Anterior cingulate cortex (tissue), 58 donors: ENCODE data around the gene CACNG1.
A peak's percentile ranks its signal among the peaks of the same experiment; 100 is the strongest.
"Not testable (repeated sequence)": the region's sequence is repeated elsewhere in the genome, so short reads cannot be mapped to it uniquely, and the experiment has no call there.

Experiments
- DNase-seq, 58 donors: peaks; one replicate each; lab custom pipeline; 2025; lab: John Stamatoyannopoulos, UW

Gene CACNG1

DNA sequence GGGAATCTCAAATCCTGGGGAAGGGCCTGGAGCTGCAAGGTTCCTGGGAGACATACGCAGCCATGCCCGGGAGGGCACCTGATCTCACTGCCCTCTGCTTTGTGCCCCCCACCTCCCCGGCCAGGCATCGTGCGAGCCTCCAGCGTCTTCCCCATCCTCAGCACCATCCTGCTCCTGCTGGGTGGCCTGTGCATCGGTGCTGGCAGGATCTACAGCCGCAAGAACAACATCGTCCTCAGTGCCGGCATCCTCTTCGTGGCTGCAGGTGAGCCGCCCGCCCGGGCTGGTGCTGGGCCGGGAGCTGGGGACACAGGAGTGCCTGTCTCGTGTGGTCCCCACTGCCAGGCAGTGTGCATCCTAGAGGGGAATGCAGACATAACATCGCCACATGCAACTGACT lies 19.6 kb upstream of the CACNG1 start:
- no peak for DNase-seq

DNA sequence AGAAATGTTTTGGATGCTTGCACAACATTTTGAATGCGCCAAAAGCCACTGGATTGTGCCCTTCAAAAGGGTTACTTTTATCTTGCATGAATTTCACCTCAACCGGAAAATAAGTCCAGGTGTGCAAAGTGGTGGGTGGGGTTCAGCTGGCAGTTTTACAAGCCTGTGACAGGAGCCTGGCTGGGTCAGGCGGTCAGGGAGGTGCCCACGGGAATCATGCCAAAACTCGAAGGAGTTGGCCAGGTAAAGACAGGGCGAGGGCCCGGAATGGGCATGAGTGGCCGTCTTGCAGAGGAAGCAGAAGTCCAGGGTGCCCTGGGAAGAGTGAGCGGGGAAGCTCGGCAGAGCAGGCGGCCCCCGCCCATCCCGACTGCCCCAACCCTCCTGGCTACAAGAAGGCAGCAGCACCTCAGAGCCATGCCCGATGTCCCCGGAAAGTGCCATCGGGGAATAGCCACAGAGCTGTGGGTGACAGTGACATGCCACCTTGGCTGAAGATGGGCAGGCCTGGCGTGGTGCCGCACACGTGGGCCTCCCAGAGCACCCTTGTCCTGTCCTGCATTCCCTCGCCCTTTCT lies 19.1 kb upstream of the CACNG1 start:
- no peak for DNase-seq

DNA sequence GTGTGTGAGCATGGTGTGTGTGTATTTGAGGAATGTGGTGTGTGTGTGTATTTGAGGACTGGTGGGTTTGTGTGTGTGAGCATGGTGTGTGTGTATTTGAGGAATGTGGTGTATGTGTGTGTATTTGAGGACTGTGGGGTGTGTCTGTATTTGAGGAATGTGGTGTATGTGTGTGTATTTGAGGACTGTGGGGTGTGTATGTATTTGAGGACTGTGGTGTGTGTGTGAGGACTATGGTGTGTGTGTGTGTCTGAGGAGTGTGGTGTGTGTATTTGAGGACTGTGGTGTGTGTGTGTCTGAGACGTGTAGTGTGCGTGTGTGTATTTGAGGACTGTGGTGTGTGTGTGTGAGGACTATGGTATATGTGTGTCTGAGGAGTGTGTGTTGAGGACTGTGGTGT lies 18.0 kb upstream of the CACNG1 start:
- DNase-seq, result no peak

- DNase-seq, result no peak
These were observed 17.2 kb upstream of the CACNG1 start for GRCh38 chr17:67027031-67027628.

DNA sequence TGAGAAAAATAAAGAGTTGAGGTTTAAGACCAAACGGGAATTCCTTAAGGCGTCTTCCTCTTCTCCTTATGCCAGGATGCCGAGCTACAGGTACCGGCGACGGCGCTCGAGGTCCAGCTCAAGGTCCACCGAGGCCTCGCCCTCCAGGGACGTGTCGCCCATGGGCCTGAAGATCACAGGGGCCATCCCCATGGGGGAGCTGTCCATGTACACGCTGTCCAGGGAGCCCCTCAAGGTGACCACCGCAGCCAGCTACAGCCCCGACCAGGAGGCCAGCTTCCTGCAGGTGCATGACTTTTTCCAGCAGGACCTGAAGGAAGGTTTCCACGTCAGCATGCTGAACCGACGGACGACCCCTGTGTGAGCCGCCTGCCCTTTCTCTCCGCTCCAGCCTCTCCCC lies 13.7 kb upstream of the CACNG1 start:
- no peak for DNase-seq

- DNase-seq, result no peak
These were observed 12.0 kb upstream of the CACNG1 start for GRCh38 chr17:67032382-67032781.

GRCh38 chr17:67032985-67033384 lies 11.4 kb upstream of the CACNG1 start:
- no peak for DNase-seq

DNA sequence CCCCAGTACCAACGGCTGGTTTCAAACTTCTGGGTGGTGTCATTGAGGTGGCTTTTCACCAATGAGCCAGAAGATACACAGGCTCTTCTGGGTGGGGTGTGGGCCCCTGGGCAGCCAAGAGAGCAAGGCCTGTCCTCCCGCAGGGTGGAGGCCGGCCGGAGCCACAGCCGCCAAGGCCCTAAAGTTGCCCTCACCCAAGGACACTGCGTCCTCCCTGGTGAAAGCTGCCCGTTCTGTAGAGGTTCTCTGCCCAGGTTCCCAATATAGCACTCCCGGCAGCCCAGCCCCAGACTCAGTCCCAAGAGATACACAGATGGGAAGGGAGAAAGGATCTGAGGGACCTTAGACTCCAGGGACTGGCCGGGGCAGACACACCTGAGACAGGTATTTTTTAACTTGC lies 10.7 kb upstream of the CACNG1 start:
- no peak for DNase-seq

DNA sequence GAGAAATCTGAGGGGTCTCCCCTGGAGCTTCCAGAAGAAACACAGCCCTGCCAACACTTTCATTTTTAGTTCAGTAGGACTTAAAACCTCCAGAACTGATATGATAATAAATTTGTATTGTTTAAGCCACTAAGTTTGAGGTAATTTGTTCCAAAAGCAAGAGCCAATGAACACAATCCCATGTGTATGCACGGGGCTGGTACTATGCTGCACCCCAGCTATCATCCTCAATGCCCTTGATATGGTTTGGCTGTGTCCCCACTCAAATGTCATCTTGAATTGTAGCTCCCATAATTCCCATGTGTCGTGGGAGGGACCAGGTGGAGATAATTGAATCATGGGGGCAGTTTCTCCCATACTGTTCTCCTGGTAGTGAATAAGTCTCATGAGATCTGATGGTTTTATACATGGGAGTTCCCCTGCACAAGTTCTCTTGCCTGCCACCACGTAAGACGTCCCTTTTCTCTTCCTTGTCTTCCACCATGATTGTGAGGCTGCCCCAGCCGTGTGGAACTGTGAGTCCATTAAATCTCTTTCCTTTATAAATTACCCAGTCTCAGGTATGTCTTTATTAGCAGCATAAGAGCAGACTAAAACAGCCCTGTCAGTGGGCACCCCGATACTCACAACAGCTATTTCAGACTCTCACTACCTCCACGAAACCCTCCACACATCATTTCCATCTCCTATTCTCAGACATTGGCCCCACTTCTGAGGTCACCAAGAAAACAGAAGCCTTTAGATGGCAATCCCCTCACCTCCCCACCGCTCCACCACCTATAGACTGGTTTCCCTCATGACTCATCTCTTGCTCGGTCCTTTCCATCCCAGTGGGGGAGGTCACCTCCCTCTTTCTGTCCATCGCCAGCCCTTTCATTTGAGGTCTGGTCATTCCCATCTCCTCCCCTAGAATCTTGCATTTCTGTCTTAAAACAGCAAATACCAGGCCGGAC lies 8.9 kb upstream of the CACNG1 start:
- no peak for DNase-seq

- DNase-seq, result no peak
These were observed 5.4 kb upstream of the CACNG1 start for GRCh38 chr17:67038861-67039365.

- no peak for DNase-seq
These were observed 3.7 kb upstream of the CACNG1 start for GRCh38 chr17:67040652-67041051.

DNA sequence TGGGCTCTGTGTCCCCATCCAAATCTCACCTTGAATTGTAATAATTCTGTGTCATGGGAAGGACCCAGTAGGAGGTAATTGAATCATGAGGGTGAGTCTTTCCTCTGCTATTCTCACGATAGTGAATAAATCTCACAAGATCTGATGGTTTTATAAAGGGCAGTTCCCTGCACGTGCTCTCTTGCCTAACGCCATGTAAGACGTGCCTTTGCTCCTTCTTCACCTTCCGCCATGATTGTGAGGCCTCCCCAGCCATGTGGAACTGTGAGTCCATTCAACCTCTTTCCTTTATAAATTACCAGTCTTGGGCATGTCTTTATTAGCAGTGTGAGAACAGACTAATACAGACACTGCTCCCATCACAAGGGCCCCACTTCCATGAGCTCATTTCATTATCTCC lies 3.2 kb upstream of the CACNG1 start:
- not testable (repeated sequence) for DNase-seq

DNA sequence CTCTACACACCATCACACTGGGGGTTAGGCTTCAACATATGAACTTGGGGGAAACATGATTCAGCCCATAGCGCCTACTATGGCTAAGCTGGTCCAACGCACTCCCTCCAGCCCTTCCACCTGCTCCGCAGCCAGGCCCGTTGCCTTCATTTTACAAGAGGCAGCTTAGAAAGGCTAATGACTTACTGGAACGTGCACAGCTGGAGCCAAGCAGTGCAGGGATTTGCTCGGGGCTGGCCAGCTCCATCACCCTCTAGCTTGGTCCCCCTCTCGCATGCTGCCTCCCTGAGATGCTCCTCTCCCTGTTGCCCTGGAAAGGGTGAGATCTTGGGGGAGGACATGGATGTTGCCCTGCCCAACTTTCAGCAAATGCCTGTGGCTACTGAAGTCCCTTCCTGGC lies 2.8 kb upstream of the CACNG1 start:
- no peak for DNase-seq

GRCh38 chr17:67041941-67042899 lies 2.1 kb upstream of the CACNG1 start:
- DNase-seq, result peak in 1 of 58 donors; percentile 27

DNA sequence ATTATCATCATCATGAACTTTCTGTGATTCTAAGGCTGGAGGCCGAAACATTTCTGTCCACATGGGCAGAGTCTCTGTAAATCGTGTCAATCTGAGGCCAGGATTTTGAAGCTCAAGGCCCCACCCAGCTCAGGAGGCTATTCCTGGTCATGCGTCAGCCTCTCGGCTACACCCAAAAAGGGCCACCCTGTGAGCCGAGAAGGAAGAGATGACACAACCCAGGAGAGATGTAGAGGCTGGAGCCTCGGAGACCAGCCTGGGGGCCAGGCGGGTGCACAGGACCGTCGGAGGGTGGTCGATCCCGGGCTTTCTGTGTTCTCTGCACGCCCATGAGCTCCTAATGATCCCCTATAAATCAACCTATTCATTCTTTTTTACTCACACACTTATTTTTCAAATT lies 1.1 kb upstream of the CACNG1 start:
- no peak for DNase-seq

GRCh38 chr17:67044940-67045339 lies 586 bp downstream of the CACNG1 start:
- DNase-seq, result no peak

DNA sequence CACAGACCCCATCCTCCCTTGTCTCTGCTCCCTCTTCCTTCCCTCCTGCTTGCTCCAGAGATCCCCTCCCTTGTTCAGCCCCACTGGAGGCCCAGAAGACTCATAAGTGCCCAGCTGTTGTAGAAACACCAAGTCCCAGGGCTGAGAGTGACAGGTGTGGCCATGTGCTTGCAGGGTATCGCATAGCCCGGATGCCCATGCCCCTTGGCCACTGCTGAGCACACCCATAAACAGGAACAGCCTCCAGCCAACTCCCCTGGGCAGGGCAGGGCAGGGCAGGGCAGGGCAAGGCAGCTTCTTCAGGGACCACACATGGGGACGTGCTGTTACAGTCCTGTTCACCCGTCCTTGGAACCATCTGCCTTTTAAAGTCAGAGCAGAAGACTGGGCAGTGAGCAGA lies 2.0 kb downstream of the CACNG1 start:
- no peak for DNase-seq

DNA sequence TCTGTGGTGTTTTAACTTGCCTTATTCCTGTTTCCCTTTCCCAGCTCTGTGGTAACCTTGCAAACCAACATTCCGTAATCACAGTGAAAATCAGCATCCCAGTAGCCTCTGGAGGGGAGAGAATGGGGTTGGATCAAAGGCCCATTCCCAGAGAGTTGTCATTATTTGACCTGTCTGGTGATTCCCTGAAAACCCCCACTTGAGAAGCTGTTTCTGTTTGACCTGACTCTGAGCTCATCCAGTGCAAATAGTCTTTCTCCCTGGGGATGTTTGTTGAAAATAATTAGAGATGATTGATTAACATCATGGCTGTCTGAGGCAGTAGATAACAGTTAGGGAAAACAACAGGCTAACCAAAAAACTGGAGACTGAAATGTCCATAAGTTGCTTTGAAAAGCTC lies 3.0 kb downstream of the CACNG1 start:
- DNase-seq, result no peak

- no peak for DNase-seq
These were observed 4.8 kb downstream of the CACNG1 start for GRCh38 chr17:67049025-67049739.

DNA sequence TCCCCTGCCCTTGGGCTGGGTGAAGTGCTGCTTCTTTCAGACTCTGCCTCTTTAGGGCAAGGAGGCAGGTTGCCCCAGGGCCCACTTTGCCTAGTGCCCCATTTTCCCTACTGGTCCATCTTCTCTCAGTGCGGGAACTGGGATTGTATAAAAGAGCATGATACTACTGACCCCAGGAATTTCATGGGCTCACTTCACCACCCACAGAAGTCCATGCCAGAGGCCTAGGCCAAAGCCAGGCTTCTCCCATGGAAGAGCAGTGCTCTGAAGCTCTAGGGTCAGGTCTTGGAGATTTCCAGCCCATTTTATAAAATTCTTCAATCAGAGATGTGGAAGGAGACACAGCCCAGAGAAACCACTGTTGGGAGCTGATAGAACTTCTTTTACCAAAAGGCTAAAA lies 5.7 kb downstream of the CACNG1 start:
- no peak for DNase-seq
